Myocyte (in vitro differentiated cells): ENCODE data around the gene ARL5B. TPM values are rescaled to one million over a fixed set of nuclear protein-coding genes. Genes with fewer than 3 reads are reported as not detected.

ENCODE experiments used
- DNase-seq: peaks from one replicate; pipeline ENCODE4 v3.0.0-alpha.2; 2012; ENCODE audit warnings: low read depth
- total RNA-seq: library from RNA; depleted of rRNA; stranded (reverse); fragments of >200 nt; gene quantifications from 2 replicates; pipeline ENCODE4 v1.2.3, GENCODE V29; 2014

The ARL5B gene
- total RNA-seq, 1 donor from 2014 or later: 17.4 TPM

- no peak for DNase-seq
Measured at GRCh38 chr10:18699849-18700840, 40.9 kb downstream of the ARL5B start.

- no peak for DNase-seq
Measured at GRCh38 chr10:18703521-18703920, 44.3 kb downstream of the ARL5B start.

- DNase-seq: no peak
Measured at GRCh38 chr10:18710201-18710653, 51.0 kb downstream of the ARL5B start.

- peak; percentile 72 for DNase-seq
Measured at GRCh38 chr10:18713077-18713476, 53.8 kb downstream of the ARL5B start.

GRCh38 chr10:18718991-18719390, 59.8 kb downstream of the ARL5B start:
- no peak for DNase-seq

GRCh38 chr10:18719811-18720210, 60.6 kb downstream of the ARL5B start:
- DNase-seq: no peak

GRCh38 chr10:18721067-18721466, 61.8 kb downstream of the ARL5B start:
- no peak for DNase-seq

GRCh38 chr10:18723801-18724200, 64.6 kb downstream of the ARL5B start:
- DNase-seq: no peak

Other genes starting within 250 kb of the ARL5B start
- 5.5 and 6.2 TPM in 2 replicates for gene NSUN6, start 7.8 kb upstream of the ARL5B start, total RNA-seq